ENCODE results near the gene S100A2.
"Not testable (repeated sequence)": the region's sequence is repeated elsewhere in the genome, so short reads cannot be mapped to it uniquely, and the experiment has no call there.

S100A2 gene

DNA sequence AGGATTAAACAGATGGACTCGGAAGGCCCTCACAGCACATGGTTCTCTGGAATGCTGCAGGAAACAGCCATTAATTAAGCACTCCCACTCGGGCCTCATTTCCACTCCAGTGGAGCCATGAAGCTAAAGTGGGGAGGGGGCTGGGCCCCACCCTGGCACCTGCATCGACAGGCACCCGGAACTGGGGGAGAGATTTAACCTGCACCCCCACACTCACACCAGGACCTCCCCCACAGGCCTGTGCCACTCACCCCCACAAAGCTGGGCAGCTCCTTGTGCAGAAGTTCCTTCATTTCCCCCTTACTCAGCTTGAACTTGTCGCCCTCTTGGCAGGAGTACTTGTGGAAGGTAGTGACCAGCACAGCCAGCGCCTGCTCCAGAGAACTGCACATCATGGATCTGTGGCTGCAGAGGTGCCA, 2.2 kb downstream of the S100A2 start:
- no peak overlapping the region for H3K27ac Mint-ChIP-seq
- no peak overlapping the region for H3K4me3 Mint-ChIP-seq
- H3K4me1 Mint-ChIP-seq (ENCODE audit: low read depth) = peaks cover 31% of the 10 kb centered on the region
- no peak for DNase-seq
- H3K27me3 Mint-ChIP-seq = no peaks in the 10 kb centered on the region
- no peaks in the 10 kb centered on the region for H3K9me3 Mint-ChIP-seq
- H3K36me3 Mint-ChIP-seq (ENCODE audit: low read depth) = no peaks in the 10 kb centered on the region

DNA sequence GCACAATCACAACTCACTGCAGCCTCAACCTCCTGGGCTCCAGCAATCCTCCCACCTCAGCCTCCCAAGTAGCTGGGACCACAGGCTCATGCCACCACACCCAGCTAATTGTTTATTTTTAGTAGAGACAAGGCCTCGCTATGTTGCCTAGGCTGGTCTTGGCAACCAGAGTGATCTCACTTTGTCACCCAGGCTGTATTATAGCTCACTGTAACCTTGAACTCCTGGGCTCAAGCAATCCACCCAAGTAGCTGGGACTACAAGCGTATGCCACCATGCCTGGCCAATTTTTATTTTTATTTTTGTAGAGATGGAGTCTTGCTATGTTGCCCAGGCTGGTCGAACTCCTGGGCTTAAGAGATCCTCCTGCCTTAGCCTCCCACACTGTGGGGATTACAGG, 3.6 kb downstream of the S100A2 start:
- not testable (repeated sequence) for H3K27ac Mint-ChIP-seq; H3K9me3 Mint-ChIP-seq; DNase-seq; H3K36me3 Mint-ChIP-seq (ENCODE audit: low read depth); H3K4me3 Mint-ChIP-seq; H3K27me3 Mint-ChIP-seq
- H3K4me1 Mint-ChIP-seq (ENCODE audit: low read depth) = peaks cover 18% of the 10 kb centered on the region

DNA sequence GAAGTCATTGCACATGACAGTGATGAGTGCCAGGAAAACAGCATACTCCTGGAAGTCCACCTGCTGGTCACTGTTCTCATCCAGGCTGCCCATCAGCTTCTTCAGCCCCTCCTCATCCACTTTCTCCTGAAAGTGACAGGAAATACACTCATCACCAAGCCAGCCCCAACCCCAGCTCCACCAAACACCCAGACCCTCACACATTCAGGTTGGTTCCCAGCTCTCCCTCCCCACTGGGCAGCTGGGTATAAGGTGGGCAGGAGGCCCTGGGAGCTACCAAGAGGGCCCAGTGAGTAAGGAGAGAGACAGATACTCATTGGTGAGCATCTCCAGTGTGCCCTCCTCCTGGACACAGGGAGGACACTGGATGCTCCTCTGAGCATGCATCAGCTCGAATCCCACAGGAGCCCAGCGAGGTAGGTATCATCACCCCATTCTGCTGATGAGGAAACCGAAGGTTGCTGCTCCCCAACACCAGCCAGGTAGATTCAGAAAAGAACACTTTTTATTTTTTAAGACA, 4.1 kb downstream of the S100A2 start:
- no peak for DNase-seq
- no peaks in the 10 kb centered on the region for H3K36me3 Mint-ChIP-seq (ENCODE audit: low read depth)
- H3K9me3 Mint-ChIP-seq = no peaks in the 10 kb centered on the region
- H3K27me3 Mint-ChIP-seq = no peaks in the 10 kb centered on the region
- H3K27ac Mint-ChIP-seq = peak overlapping the region; percentile 40
- no peak overlapping the region for H3K4me3 Mint-ChIP-seq
- H3K4me1 Mint-ChIP-seq (ENCODE audit: low read depth) = peaks cover 13% of the 10 kb centered on the region

DNA sequence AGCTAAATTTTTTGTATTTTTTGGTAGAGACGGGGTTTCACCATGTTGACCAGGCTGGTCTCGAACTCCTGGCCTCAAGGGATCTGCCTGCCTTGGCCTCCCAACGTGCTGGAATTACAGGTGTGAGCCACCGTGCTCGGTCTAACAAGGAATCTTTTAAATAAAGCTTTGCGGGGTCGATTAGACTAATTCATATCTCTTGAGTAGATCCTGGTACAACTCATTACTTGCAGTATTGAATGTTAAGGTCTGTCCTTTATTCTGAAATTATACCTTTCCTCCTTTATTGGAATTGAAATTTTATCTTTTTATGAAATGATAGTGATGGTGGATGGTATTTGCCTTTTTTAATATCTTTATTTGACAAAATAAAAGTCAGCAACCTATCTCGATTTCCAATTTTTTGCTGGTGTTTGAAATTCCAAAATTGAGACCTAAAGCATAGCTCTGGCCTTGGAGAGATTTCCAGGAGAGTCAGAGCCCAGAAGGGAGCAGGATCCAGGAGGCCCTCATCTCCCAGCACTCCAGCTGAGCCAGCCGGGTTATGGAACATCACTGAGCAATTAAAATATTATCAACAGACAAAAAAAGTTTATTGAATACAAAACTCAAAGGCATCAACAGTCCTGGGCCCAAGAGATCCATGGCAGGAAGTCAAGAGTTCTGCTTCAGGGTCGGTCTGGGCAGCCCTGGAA, 4.7 kb downstream of the S100A2 start:
- H3K4me1 Mint-ChIP-seq (ENCODE audit: low read depth) = peaks cover 8% of the 10 kb centered on the region

DNA sequence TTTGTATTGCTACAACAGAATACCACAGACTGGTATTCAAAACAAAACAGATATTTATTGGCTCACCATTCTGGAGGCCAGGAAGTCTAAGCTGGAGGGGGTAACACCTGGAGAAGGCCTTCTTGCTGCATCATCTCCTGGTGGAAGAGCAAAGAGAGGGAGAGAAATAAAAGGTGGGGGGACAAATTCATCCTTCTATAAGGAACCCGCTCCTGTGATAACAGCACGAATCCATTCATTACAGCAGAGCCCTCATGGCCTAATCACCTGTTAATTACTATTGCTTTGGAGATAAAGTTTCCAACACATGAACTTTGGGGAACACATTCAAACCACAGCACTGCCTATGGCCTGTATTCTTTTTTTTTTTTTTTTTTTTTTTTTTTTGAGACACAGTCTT, 5.4 kb downstream of the S100A2 start:
- H3K27ac Mint-ChIP-seq = no peak overlapping the region
- H3K4me3 Mint-ChIP-seq = no peak overlapping the region
- no peak for DNase-seq
- no peaks in the 10 kb centered on the region for H3K9me3 Mint-ChIP-seq
- no peaks in the 10 kb centered on the region for H3K36me3 Mint-ChIP-seq (ENCODE audit: low read depth)
- peaks cover 1% of the 10 kb centered on the region for H3K4me1 Mint-ChIP-seq (ENCODE audit: low read depth)
- no peaks in the 10 kb centered on the region for H3K27me3 Mint-ChIP-seq

More for the DNA sequence above, 4.7 kb downstream of the S100A2 start:
- Mint-ChIP-seq H3K36me3 (ENCODE audit: low read depth) (no peaks in the 10 kb centered on the region), H3K27me3 (no peaks in the 10 kb centered on the region), H3K9me3 (no peaks in the 10 kb centered on the region), H3K27ac (peak overlapping the region; percentile 40), H3K4me3 (no peak overlapping the region)
- no peak for DNase-seq

DNA sequence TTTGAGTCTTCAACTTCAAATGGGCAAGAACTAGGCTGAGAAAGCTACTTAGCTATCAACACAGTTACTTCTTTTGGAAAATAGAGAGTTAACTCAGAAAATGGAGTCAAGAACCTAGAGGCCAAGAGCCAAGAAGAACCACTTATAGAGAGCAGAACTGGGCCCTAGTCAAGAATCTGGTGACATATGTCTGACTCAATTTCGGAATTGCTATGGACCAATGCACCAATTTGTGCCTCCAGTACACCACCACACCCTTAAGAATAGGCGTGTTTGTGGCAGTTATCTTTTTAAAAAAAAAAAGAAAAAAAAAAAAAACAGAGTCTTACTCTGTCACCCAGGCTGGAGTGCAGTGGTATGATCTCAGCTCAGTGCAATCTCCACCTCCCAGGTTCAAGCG, 7.8 kb downstream of the S100A2 start:
- Mint-ChIP-seq H3K36me3 (ENCODE audit: low read depth) (no peaks in the 10 kb centered on the region), H3K4me1 (ENCODE audit: low read depth) (no peaks in the 10 kb centered on the region), H3K27ac (no peak overlapping the region), H3K4me3 (no peak overlapping the region), H3K9me3 (no peaks in the 10 kb centered on the region), H3K27me3 (no peaks in the 10 kb centered on the region)
- DNase-seq = no peak

DNA sequence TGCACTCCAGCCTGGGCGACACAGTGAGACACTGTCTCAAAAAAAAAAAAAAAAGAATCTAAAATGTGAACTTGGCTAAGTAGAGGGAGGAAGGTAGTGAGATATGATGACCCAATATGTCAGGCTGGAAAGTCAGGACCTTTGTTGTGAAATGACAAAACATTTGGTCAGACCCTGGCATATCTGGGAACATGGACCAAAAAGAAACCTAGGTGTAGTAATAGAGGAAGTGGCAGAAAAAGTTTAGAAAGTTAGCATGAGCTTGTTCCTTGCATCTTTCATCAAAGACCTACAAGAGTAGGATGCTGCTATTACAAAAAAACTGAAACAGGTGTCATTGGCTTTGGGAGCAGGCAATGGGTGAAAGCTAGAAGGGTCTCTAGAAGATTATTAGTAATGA, 9.3 kb downstream of the S100A2 start:
- no peaks in the 10 kb centered on the region for H3K4me1 Mint-ChIP-seq (ENCODE audit: low read depth)
- no peak overlapping the region for H3K27ac Mint-ChIP-seq
- DNase-seq = no peak
- no peaks in the 10 kb centered on the region for H3K27me3 Mint-ChIP-seq
- no peaks in the 10 kb centered on the region for H3K36me3 Mint-ChIP-seq (ENCODE audit: low read depth)
- no peaks in the 10 kb centered on the region for H3K9me3 Mint-ChIP-seq
- H3K4me3 Mint-ChIP-seq = no peak overlapping the region

DNA sequence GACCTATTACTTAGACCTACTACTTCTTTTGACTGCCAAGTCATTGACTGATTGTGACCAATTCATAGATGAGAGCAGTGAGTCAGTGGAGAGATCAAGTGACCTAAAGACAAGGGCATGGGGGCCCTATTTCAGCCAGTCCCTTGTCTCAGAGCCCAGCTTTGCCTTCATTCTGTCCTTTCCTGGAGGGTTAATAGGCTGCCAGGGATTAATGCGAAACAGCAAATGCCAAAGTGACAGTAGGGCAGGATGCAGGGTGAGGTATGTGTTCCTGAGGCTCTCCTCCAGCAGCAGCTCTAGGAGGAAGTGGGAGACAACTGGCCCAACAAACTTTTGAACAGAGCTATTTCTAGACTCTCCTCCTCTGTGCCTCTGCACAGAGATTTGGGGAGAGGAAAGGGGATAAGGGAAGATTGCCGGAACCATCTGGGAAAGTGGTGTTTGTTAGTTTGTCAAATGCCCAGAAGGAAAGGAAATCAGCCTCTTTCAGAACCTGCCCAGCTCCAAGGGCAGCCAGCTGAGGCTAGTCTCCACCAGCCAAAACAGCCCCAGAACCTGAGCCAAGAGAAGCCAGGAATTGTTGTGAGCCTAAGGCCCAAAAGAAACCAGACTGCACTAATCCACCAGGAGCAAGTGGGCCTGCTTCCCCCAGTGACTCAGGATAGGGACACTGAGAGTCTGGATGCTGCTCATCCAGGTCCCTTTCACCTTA, 11.7 kb downstream of the S100A2 start:
- Mint-ChIP-seq H3K36me3 (ENCODE audit: low read depth) (no peaks in the 10 kb centered on the region), H3K27me3 (no peaks in the 10 kb centered on the region), H3K27ac (no peak overlapping the region), H3K4me3 (no peak overlapping the region), H3K9me3 (no peaks in the 10 kb centered on the region), H3K4me1 (ENCODE audit: low read depth) (no peaks in the 10 kb centered on the region)
- no peak for DNase-seq

DNA sequence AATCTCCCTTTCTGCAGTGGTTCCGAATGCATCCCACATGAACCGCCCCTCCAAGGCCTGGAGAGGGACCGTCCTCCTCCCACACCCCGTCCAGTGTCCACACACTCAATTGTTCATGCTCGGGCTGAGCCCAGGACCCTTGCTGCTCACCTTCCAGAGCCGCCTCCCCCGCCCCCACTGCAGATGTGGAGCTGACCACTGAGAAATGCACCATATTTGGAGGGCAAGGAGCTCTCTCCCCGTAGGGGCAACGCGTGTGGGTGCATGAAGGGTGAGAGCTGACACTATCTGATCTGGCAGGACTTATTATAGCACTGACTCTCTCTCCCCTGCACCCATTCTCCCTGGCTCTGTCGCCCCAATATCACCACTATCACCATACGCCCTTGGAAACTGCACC, 12.5 kb downstream of the S100A2 start:
- no peaks in the 10 kb centered on the region for H3K36me3 Mint-ChIP-seq (ENCODE audit: low read depth)
- H3K4me1 Mint-ChIP-seq (ENCODE audit: low read depth) = peaks cover 7% of the 10 kb centered on the region
- H3K27me3 Mint-ChIP-seq = no peaks in the 10 kb centered on the region
- DNase-seq = no peak
- no peak overlapping the region for H3K4me3 Mint-ChIP-seq
- no peaks in the 10 kb centered on the region for H3K9me3 Mint-ChIP-seq
- H3K27ac Mint-ChIP-seq = no peak overlapping the region

DNA sequence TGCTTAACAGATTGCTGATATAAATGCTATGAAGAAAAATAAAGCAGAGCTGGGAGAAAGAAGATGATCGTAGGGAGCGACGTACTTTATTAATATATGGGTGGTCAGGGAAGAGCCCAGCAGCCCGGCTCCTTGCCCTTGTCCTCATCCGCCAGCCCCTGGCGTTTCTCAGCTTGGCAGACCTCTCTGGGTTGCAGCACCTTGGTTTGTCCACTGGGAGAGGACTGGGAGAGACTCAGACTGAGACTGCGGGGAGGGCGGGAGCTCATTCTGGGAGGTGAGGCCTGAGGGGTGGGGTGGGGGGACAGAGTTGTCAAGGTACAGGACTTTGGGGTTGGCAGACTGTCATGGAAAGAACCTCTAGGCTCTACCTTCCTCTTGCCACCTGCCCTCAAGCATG, 13.3 kb downstream of the S100A2 start:
- H3K27me3 Mint-ChIP-seq = no peaks in the 10 kb centered on the region
- no peak overlapping the region for H3K27ac Mint-ChIP-seq
- no peaks in the 10 kb centered on the region for H3K36me3 Mint-ChIP-seq (ENCODE audit: low read depth)
- H3K9me3 Mint-ChIP-seq = no peaks in the 10 kb centered on the region
- peaks cover 9% of the 10 kb centered on the region for H3K4me1 Mint-ChIP-seq (ENCODE audit: low read depth)
- DNase-seq = no peak
- H3K4me3 Mint-ChIP-seq = no peak overlapping the region

DNA sequence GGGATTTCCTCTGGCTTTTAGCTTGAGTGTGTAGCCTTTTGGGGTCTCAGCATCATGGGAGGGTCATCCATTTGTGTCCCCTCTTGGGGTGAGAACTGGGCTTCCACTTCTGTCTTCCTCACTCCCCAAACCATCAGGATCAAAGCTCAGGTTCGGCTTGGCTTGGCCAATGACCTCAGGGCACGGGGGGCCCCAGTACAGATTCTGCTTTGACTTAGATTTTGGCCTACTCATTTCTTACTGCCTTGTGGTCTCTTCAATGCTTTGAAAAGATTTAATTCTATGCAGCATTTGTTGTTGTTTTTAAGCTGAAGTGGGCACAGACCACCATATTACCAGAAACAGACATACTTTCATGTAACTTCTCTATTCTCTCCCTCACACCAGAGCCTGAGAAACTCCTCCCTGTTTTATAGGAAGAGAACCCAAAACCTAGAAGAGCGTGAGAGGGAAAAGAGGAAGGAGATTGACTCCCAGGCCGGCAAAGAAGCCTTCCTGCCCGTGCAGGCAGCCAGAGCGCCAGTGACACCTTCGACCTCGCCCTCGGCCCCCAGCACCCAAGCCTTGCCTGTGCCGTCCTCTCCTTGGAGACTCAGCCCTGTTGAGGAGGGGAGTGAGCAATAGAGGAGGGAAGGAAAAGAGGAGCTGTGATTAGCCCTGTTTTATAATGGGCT, 14.7 kb downstream of the S100A2 start:
- no peak for DNase-seq
- no peaks in the 10 kb centered on the region for H3K27me3 Mint-ChIP-seq
- no peaks in the 10 kb centered on the region for H3K36me3 Mint-ChIP-seq (ENCODE audit: low read depth)
- H3K27ac Mint-ChIP-seq = no peak overlapping the region
- peaks cover 17% of the 10 kb centered on the region for H3K4me1 Mint-ChIP-seq (ENCODE audit: low read depth)
- H3K9me3 Mint-ChIP-seq = no peaks in the 10 kb centered on the region
- H3K4me3 Mint-ChIP-seq = no peak overlapping the region

DNA sequence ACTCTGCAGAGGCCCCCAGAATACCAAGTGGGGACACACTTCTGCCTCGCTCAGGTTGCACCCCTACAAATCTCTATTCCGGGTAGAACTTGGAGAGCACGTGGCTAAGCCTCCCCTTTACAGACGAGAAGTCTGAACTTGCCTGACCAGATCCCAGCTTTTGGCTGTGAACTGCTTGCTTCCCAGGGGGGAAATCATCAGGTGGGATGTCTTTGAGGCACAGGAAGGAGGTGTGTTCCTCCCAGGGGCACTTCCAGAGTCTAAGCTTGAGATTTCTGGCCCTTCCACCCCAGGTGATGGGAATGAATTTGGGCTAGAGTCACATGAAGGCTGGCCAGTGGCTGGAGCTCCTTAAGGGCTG, 15.3 kb downstream of the S100A2 start:
- DNase-seq = no peak
- Mint-ChIP-seq H3K27ac (no peak overlapping the region), H3K4me1 (ENCODE audit: low read depth) (peaks cover 23% of the 10 kb centered on the region), H3K9me3 (no peaks in the 10 kb centered on the region), H3K4me3 (no peak overlapping the region), H3K27me3 (no peaks in the 10 kb centered on the region), H3K36me3 (ENCODE audit: low read depth) (no peaks in the 10 kb centered on the region)

DNA sequence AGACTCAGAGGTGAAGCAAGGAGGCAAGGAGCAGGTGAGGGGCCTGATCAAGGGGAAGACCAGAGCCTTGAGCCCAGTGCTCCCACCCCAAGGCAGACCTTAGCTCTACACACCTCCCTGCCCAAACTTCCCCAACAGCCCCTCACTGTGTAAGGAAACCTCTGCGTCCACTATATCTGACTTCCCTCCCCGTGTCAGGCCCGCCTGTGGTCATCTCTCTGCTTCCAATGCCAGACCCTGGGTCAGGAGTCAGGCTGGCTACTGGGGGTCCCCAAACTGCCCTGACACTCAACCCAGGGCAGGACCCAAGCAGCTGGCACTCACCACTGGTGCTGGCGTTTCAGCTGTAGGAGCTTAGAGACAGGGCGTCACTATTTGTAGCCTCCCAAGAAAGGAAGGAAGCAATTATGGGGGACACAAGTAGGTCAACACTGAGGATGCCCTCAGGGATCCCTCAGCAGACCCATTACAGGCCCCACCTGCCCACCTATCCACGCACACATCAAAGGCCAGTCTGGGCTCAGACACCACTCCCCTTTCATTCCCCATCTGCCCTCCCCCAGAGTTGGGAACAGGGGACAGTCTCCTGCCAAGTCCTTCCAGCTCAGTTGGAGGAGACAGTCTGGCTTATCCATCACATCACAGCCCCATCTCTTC, 15.8 kb downstream of the S100A2 start:
- Mint-ChIP-seq H3K9me3 (no peaks in the 10 kb centered on the region), H3K27ac (no peak overlapping the region), H3K36me3 (ENCODE audit: low read depth) (peaks cover 2% of the 10 kb centered on the region), H3K4me1 (ENCODE audit: low read depth) (peaks cover 28% of the 10 kb centered on the region), H3K27me3 (no peaks in the 10 kb centered on the region), H3K4me3 (no peak overlapping the region)
- DNase-seq = no peak

DNA sequence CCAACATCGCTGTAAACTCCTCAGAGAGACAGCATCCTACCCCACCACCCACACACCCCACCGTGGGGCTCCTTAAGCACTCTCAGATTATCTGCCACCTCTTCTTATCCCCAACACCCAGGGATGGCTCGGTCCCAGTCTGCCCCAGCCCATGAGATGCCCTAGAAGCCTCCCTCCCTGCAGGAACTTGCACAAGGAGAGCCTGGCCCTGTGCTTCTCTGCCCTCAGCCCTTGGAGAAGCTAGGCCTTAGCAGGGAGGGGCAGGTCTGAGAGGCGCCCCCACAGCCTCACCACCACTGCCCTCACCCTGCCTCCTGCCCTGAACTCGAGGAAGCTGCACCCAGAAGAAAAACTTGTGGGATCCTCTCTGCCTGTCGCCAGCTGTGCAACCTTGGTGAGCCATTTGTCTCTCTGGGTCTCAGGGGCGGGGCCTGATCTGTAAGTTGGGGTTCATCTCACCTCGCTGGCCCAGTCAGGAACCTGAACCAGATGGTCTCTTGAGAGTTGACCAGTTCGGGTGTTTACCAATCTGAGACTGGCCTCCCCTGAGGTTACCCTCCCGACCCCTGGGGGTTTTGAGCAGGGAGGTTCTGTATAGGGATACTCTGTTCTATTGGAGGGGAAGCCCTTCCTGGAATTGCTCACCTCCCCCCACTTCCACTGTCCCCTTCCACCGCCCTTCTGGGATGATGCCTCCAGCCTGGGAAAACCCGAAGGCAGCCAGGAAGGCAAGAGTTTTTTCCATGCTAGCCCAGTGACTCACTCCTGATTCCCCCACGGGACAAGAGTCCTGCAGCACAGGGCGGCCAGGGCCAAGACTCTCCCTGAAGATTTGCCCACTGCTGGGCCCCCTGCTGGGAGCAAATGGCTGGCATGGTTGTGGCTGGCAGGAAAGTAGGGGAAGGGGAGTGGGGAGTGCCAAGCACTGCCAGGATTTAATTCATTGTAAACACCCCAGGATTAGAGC, 16.6 kb downstream of the S100A2 start, which contains the start of gene S100A3:
TSS of gene S100A3 (minus strand) at position 537 of the 967 bp plus-strand sequence. CDS start 773 bp downstream, outside the sequence.
- Mint-ChIP-seq H3K27me3 (no peaks in the 10 kb centered on the region), H3K9me3 (no peaks in the 10 kb centered on the region), H3K27ac (no peak within 1 kb of the TSS), H3K4me1 (ENCODE audit: low read depth) (peaks cover 37% of the 10 kb centered on the region), H3K4me3 (no peak within 1 kb of the TSS), H3K36me3 (ENCODE audit: low read depth) (peaks cover 10% of the 10 kb centered on the region)
- no peak for DNase-seq

Data from activated T-cell treated with anti-CD3 and anti-CD28 coated beads, Interleukin-2, amount 50 U/mL, for 24 hours (primary cell).